Duodenal mucosa (tissue), 2 donors: ENCODE measurements around the gene SLC2A4RG.

Source experiments
- H3K27ac ChIP-seq: one replicate; pipeline ENCODE4 v1.7.0; 2013; ENCODE audit warnings: low read depth, low read length
- H3K27me3 ChIP-seq, 2 donors: one replicate each; pipeline ENCODE4 v1.7.0; 2013; ENCODE audit warnings: low read length in 2 of 2, control low read depth in 1 of 2; ENCODE audit not compliant: insufficient read depth in 2 of 2, control insufficient read depth in 1 of 2
- H3K36me3 ChIP-seq, 2 donors: one replicate each; pipeline ENCODE4 v1.7.0; 2013; ENCODE audit warnings: low read length in 2 of 2, control low read depth in 1 of 2; ENCODE audit not compliant: insufficient read depth in 2 of 2, control insufficient read depth in 1 of 2
- H3K4me1 ChIP-seq, 2 donors: one replicate each; pipeline ENCODE4 v1.7.0; 2013; ENCODE audit warnings: low read length in 2 of 2, control low read depth in 1 of 2; ENCODE audit not compliant: insufficient read depth in 2 of 2, control insufficient read depth in 1 of 2
- H3K4me3 ChIP-seq, 2 donors: one replicate each; pipeline ENCODE4 v1.7.0; 2013; ENCODE audit warnings: low read length in 2 of 2, low read depth in 1 of 2
- H3K9ac ChIP-seq, 2 donors: one replicate each; pipeline ENCODE4 v1.7.0; 2013; ENCODE audit warnings: low read length in 2 of 2, low read depth in 1 of 2
- H3K9me3 ChIP-seq, 2 donors: one replicate each; pipeline ENCODE4 v1.7.0; 2013; ENCODE audit warnings: low read length in 2 of 2, control low read depth in 1 of 2; ENCODE audit not compliant: control insufficient read depth in 1 of 2

The SLC2A4RG gene

GRCh38 chr20:63791497-63792156 lies 52.1 kb downstream of the SLC2A4RG start:
- Histone ChIP-seq H3K9me3 (no peaks in the 10 kb centered on the region), H3K4me3 (no peak overlapping the region), H3K9ac (no peak overlapping the region), H3K27ac (no peak overlapping the region), H3K4me1 (no peaks in the 10 kb centered on the region), H3K36me3 (peaks cover 0 to 5% of the 10 kb centered on the region in 2 donors), H3K27me3 (no peaks in the 10 kb centered on the region)

GRCh38 chr20:63792866-63793265 lies 53.3 kb downstream of the SLC2A4RG start:
- H3K4me3 ChIP-seq, result no peak overlapping the region
- H3K9me3 ChIP-seq, result no peaks in the 10 kb centered on the region
- H3K27ac ChIP-seq, result no peak overlapping the region
- H3K36me3 ChIP-seq, result peaks cover 0 to 5% of the 10 kb centered on the region in 2 donors
- no peaks in the 10 kb centered on the region for H3K4me1 ChIP-seq
- no peak overlapping the region for H3K9ac ChIP-seq
- no peaks in the 10 kb centered on the region for H3K27me3 ChIP-seq
